BE2C (cell line): ENCODE measurements around the gene CLEC10A. TPM values are rescaled to one million over a fixed set of nuclear protein-coding genes. Genes with fewer than 3 reads are reported as not detected.
"Not testable (repeated sequence)": the region's sequence is repeated elsewhere in the genome, so short reads cannot be mapped to it uniquely, and the experiment has no call there.

Experiments used
- DNase-seq: peaks from one replicate; pipeline ENCODE4 v3.0.0-alpha.2; 2020
- H3K27me3 ChIP-seq: fragments of 250-450 bp; sonication (Bioruptor Pico); 2 replicates; pipeline ENCODE4 v1.5.1; 2020; ENCODE audit warnings: mild to moderate bottlenecking
- H3K36me3 ChIP-seq: fragments of 250-450 bp; sonication (Bioruptor Pico); 2 replicates; pipeline ENCODE4 v1.5.1; 2020; ENCODE audit warnings: mild to moderate bottlenecking
- H3K4me1 ChIP-seq: fragments of 250-450 bp; sonication (Bioruptor Pico); 2 replicates; pipeline ENCODE4 v1.5.1; 2020
- H3K4me3 ChIP-seq: 2 replicates; pipeline ENCODE4 v1.5.1; 2011; ENCODE audit warnings: low read depth, low read length
- H3K9me3 ChIP-seq: fragments of 250-450 bp; sonication (Bioruptor Pico); 2 replicates; pipeline ENCODE4 v1.5.1; 2020
- polyA plus RNA-seq: library from polyadenylated mRNA; unstranded; fragments of >200 nt; gene quantifications from one replicate; pipeline ENCODE4 v1.2.1, GENCODE V29; 2012; ENCODE audit warnings: low read depth, missing spikeins; ENCODE audit not compliant: insufficient read length, insufficient read depth
- TF ChIP-seq, protein P1 (sequence below): IDR thresholded peaks from 2 replicates; pipeline ENCODE4 v1.5.1; 2012; ENCODE audit warnings: mild to moderate bottlenecking, low read depth, low read length

CLEC10A gene, protein sequence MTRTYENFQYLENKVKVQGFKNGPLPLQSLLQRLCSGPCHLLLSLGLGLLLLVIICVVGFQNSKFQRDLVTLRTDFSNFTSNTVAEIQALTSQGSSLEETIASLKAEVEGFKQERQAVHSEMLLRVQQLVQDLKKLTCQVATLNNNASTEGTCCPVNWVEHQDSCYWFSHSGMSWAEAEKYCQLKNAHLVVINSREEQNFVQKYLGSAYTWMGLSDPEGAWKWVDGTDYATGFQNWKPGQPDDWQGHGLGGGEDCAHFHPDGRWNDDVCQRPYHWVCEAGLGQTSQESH
- not detected for polyA plus RNA-seq

DNA sequence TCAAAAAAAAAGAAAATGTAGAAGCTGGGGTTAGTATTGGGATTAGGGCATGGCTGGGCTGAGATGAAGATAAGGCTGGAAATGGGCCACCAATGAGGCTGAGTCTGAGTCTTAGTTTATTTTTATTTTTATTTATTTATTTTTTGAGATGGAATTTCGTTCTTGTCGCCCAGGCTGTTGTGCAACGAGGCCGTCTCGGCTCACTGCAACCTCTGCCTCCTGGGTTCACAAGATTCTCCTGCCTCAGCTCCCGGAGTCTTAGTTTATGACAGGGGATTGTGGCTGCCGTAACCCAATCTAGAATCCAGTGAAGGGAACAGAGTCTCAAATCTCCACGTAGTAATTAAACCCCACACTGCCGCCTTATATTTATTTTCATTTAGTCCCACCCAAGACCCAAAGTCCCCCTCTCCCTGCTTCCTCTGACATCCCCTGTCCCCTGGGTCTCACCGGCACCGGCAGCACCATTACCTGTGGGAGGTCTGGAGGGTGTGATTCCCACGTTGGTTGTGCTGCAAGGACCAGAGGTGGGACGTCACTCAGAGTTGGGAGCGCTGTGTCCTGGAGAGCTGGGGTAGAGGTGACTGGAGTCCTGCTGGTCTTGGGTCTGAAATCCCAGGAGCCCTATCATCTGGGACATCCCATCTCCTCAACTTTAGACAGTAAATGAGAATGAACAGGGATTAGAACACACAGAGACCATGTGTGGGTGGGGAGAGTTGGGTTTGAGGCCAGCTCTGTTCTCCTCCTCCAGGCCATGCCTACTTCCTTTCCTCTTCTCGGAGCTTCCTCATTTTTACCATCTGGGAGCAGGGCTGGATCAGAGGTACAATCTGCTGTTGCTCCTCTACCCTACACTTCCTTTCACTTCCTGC, at the start of gene CLEC10A:
Gene CLEC10A, minus strand, starts transcription at position 671 of the 875 bp plus-strand sequence. CDS start 1,439 bp downstream, outside the sequence.
- H3K27me3 ChIP-seq: no peaks in the 10 kb centered on the region
- H3K36me3 ChIP-seq: no peaks in the 10 kb centered on the region
- no peak within 1 kb of the TSS for H3K4me3 ChIP-seq
- no peaks in the 10 kb centered on the region for H3K4me1 ChIP-seq
- TF ChIP-seq, protein P1, sequence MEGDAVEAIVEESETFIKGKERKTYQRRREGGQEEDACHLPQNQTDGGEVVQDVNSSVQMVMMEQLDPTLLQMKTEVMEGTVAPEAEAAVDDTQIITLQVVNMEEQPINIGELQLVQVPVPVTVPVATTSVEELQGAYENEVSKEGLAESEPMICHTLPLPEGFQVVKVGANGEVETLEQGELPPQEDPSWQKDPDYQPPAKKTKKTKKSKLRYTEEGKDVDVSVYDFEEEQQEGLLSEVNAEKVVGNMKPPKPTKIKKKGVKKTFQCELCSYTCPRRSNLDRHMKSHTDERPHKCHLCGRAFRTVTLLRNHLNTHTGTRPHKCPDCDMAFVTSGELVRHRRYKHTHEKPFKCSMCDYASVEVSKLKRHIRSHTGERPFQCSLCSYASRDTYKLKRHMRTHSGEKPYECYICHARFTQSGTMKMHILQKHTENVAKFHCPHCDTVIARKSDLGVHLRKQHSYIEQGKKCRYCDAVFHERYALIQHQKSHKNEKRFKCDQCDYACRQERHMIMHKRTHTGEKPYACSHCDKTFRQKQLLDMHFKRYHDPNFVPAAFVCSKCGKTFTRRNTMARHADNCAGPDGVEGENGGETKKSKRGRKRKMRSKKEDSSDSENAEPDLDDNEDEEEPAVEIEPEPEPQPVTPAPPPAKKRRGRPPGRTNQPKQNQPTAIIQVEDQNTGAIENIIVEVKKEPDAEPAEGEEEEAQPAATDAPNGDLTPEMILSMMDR: no peak
- no peaks in the 10 kb centered on the region for H3K9me3 ChIP-seq
- no peak for DNase-seq

DNA sequence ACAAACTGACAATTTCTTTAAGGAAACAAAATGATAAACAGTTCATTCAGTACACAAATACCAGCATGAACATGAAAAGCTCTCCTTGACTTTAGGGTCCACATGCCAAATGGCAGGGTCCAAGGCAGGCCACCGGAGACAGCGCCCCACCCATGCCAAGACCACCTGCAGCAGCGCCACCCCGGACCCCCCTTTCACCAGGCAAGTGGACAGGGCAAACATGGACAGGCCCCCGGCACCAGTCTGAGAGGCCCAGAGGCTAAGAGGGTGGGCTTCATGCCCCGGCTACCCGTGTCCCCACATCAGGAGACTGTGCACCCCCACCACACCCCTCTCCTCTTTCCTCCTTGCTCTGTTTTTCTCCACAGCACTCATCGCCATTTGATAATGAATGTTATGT, 49.3 kb upstream of the CLEC10A start:
- Histone ChIP-seq H3K9me3 (no peaks in the 10 kb centered on the region), H3K4me1 (no peaks in the 10 kb centered on the region), H3K36me3 (no peaks in the 10 kb centered on the region), H3K4me3 (no peak overlapping the region), H3K27me3 (peaks cover 42% of the 10 kb centered on the region)
- TF ChIP-seq, protein P1: no peak
- no peak for DNase-seq

DNA sequence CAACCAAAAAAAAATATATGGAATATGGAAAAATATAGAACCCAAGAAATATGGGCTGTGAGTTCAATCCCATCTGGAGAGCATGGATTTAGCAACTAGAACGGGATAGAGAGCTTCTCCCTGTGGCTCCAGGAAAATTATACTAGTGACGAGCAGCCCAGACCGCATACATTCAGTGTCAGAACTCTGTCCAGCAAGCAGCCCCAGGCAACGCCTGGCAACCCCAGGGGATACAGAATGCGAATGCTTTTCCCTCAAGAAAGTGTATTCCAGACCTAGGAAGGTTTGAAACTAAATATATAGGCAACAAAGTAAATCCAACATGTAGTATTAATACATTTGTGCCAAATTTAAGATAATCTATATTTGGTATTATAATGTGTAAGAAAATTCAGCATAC, 48.1 kb upstream of the CLEC10A start:
- no peak overlapping the region for H3K4me3 ChIP-seq
- no peaks in the 10 kb centered on the region for H3K36me3 ChIP-seq
- TF ChIP-seq, protein P1: no peak
- H3K4me1 ChIP-seq: no peaks in the 10 kb centered on the region
- no peak for DNase-seq
- peaks cover 38% of the 10 kb centered on the region for H3K27me3 ChIP-seq
- H3K9me3 ChIP-seq: no peaks in the 10 kb centered on the region

DNA sequence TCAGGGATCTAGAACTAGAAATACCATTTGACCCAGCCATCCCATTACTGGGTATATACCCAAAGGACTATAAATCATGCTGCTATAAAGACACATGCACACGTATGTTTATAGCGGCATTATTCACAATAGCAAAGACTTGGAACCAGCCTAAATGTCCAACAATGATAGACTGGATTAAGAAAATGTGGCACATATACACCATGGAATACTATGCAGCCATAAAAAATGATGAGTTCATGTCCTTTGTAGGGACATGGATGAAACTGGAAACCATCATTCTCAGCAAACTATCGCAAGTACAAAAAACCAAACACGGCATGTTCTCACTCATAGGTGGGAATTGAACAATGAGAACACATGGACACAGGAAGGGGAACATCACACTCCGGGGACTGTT, 47.5 kb upstream of the CLEC10A start:
- not testable (repeated sequence) for H3K4me3 ChIP-seq, H3K9me3 ChIP-seq, DNase-seq, H3K4me1 ChIP-seq, H3K36me3 ChIP-seq
- peaks cover 40% of the 10 kb centered on the region for H3K27me3 ChIP-seq

DNA sequence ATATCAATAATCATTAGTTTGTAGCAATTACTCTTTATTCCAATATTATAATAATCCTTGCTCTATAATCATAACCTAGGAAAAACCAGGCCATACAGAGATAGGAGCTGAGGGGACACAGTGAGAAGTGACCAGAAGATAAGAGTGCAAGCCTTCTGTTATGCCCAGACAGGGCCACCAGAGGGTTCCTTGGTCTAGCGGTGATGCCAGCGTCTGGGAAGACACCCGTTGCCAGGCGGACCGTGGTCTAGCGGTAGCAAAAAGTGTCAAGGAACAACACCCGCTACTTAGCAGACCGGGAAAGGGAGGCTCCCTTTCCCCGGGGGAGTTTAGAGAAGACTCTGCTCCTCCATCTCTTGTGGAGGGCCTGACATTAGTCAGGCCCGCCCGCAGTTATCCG, 46.3 kb upstream of the CLEC10A start:
- H3K4me3 ChIP-seq, H3K36me3 ChIP-seq, DNase-seq, H3K4me1 ChIP-seq, H3K9me3 ChIP-seq: not testable (repeated sequence)
- H3K27me3 ChIP-seq: peaks cover 38% of the 10 kb centered on the region

DNA sequence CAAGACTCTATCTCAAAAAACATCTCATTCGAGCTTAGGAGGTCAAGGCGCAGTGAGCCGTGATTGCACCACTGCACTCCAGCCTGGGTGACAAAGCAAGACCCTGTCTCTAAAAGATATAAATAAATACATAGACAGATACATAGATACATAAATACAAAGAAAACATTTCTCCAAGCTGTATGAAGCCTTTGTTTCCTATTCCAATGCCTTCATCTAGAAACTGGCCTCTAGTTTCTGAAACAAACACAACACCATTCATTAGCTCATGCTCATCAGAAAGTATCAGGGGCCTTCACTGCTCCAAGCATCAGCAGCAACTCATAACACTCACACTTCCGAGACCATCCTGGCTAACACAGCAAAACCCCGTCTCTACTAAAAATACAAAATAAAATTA, 44.9 kb upstream of the CLEC10A start:
- TF ChIP-seq, protein P1: no peak
- peaks cover 29% of the 10 kb centered on the region for H3K27me3 ChIP-seq
- no peak for DNase-seq
- H3K9me3 ChIP-seq: no peaks in the 10 kb centered on the region
- no peaks in the 10 kb centered on the region for H3K4me1 ChIP-seq
- H3K36me3 ChIP-seq: no peaks in the 10 kb centered on the region
- H3K4me3 ChIP-seq: no peak overlapping the region

DNA sequence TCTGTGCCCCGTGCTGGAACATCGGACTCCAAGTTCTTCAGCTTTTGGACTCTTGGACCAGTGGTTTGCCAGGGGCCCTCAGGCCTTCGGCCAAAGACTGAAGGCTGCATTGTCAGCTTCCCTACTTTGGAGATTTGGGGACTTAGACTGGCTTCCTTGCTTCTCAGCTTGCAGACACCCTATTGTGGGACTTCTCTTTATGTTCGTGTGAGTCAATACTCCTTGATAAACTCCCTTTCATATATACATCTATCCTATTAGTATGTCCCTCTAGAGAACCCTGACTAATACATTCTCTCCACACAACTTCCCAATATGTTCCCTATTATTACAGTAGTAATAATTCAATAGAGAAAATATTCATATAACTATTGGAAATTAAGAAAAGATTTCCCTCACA, 43.8 kb upstream of the CLEC10A start:
- no peaks in the 10 kb centered on the region for H3K36me3 ChIP-seq
- no peak overlapping the region for H3K4me3 ChIP-seq
- peaks cover 22% of the 10 kb centered on the region for H3K27me3 ChIP-seq
- no peaks in the 10 kb centered on the region for H3K9me3 ChIP-seq
- TF ChIP-seq, protein P1: no peak
- no peaks in the 10 kb centered on the region for H3K4me1 ChIP-seq
- DNase-seq: no peak
